Astrocyte (in vitro differentiated cells and primary cell): ENCODE results near the gene VRK1. TPM values are rescaled to one million over a fixed set of nuclear protein-coding genes. Genes with fewer than 3 reads are reported as not detected.

ENCODE experiments used
- DNase-seq: peaks from one replicate; pipeline ENCODE4 v3.0.0-alpha.2; 2010; ENCODE audit warnings: low read depth
- FAIRE-seq: peaks from 2 replicates; lab custom pipeline; 2011; peaks lifted over from hg19 to GRCh38; lab: Jason Lieb, UNC
- H2AFZ ChIP-seq: 2 replicates; pipeline ENCODE4 v1.6.0; 2012; ENCODE audit warnings: low read depth, low read length, inconsistent platforms
- H3K27ac ChIP-seq: 2 replicates; pipeline ENCODE4 v1.5.1; 2011; ENCODE audit warnings: low read depth, low read length, inconsistent platforms
- H3K27me3 ChIP-seq: 2 replicates; pipeline ENCODE4 v1.6.0; 2011; ENCODE audit warnings: low read length, inconsistent platforms; ENCODE audit not compliant: insufficient read depth
- H3K36me3 ChIP-seq: 2 replicates; pipeline ENCODE4 v1.5.1; 2011; ENCODE audit warnings: low read length, inconsistent platforms; ENCODE audit not compliant: insufficient read depth
- H3K4me1 ChIP-seq: 2 replicates; pipeline ENCODE4 v1.5.1; 2011; ENCODE audit warnings: low read length, inconsistent platforms; ENCODE audit not compliant: insufficient read depth
- H3K4me2 ChIP-seq: 2 replicates; pipeline ENCODE4 v1.6.0; 2012; ENCODE audit warnings: low read length, inconsistent platforms
- H3K4me3 ChIP-seq: 2 replicates; pipeline ENCODE4 v1.5.1; 2011; ENCODE audit warnings: low read depth, mild to moderate bottlenecking, low read length, inconsistent platforms; ENCODE audit not compliant: insufficient read depth
- H3K79me2 ChIP-seq: 2 replicates; pipeline ENCODE4 v1.6.0; 2012; ENCODE audit warnings: mild to moderate bottlenecking, low read length, inconsistent platforms; ENCODE audit not compliant: insufficient read depth
- H3K9ac ChIP-seq: 2 replicates; pipeline ENCODE4 v1.6.0; 2012; ENCODE audit warnings: mild to moderate bottlenecking, low read length, inconsistent platforms
- H3K9me3 ChIP-seq: 2 replicates; pipeline ENCODE4 v1.5.1; 2012; ENCODE audit warnings: low read depth, mild to moderate bottlenecking, low read length, inconsistent platforms; ENCODE audit not compliant: insufficient read depth
- H4K20me1 ChIP-seq: 2 replicates; pipeline ENCODE4 v1.6.0; 2012; ENCODE audit warnings: low read length, inconsistent platforms; ENCODE audit not compliant: insufficient read depth
- H3K27ac Mint-ChIP-seq: one replicate; pipeline ENCODE4 v1.8.0; 2021; ENCODE audit warnings: mild to moderate bottlenecking, mixed read lengths; ENCODE audit not compliant: unreplicated experiment
- H3K27me3 Mint-ChIP-seq: one replicate; pipeline ENCODE4 v1.8.0; 2021; ENCODE audit warnings: low read depth, mixed read lengths; ENCODE audit not compliant: unreplicated experiment
- H3K36me3 Mint-ChIP-seq: one replicate; pipeline ENCODE4 v1.8.0; 2021; ENCODE audit warnings: low read depth, mixed read lengths; ENCODE audit not compliant: unreplicated experiment
- H3K4me1 Mint-ChIP-seq: one replicate; pipeline ENCODE4 v1.8.0; 2021; ENCODE audit warnings: low read depth, mixed read lengths; ENCODE audit not compliant: unreplicated experiment
- H3K4me3 Mint-ChIP-seq: one replicate; pipeline ENCODE4 v1.8.0; 2021; ENCODE audit warnings: mild to moderate bottlenecking, moderate library complexity, mixed read lengths; ENCODE audit not compliant: unreplicated experiment
- H3K9me3 Mint-ChIP-seq: one replicate; pipeline ENCODE4 v1.8.0; 2021; ENCODE audit warnings: mild to moderate bottlenecking, mixed read lengths; ENCODE audit not compliant: unreplicated experiment
- CTCF ChIP-seq: IDR thresholded peaks from 2 replicates; pipeline ENCODE4 v1.5.1; 2011; ENCODE audit warnings: low read depth, mild to moderate bottlenecking, inconsistent platforms, low read length, moderate library complexity; ENCODE audit not compliant: insufficient read depth
- EZH2 ChIP-seq: IDR thresholded peaks from 2 replicates; pipeline ENCODE4 v1.6.1; 2012; ENCODE audit warnings: mild to moderate bottlenecking, low read length, inconsistent platforms; ENCODE audit not compliant: insufficient read depth
- total RNA-seq: library from RNA; stranded (reverse); gene quantifications from 2 replicates; pipeline ENCODE4 v1.2.1, GENCODE V29; 2021

The VRK1 gene
- total RNA-seq, 1 donor from 2014 or later, result 11.6 TPM

- Histone ChIP-seq H3K36me3 (no peaks in the 10 kb centered on the region), H3K4me1 (no peaks in the 10 kb centered on the region), H3K79me2 (no peaks in the 10 kb centered on the region), H3K4me3 (no peak overlapping the region), H4K20me1 (no peaks in the 10 kb centered on the region), H3K9ac (no peak overlapping the region), H3K4me2 (no peak overlapping the region), H3K27ac (no peak overlapping the region), H3K27me3 (no peaks in the 10 kb centered on the region), H2AFZ (no peak overlapping the region), H3K9me3 (no peaks in the 10 kb centered on the region)
- Mint-ChIP-seq H3K36me3 (no peaks in the 10 kb centered on the region), H3K27me3 (peaks cover 4% of the 10 kb centered on the region), H3K9me3 (no peaks in the 10 kb centered on the region), H3K27ac (no peak overlapping the region), H3K4me3 (no peak overlapping the region), H3K4me1 (no peaks in the 10 kb centered on the region)
- TF ChIP-seq EZH2 (no peak), CTCF (no peak)
- no peak for FAIRE-seq
- DNase-seq, result no peak
Measured at GRCh38 chr14:96756745-96757144, 40.4 kb upstream of the VRK1 start.

- Mint-ChIP-seq H3K9me3 (no peaks in the 10 kb centered on the region), H3K4me3 (no peak overlapping the region), H3K27ac (no peak overlapping the region), H3K4me1 (no peaks in the 10 kb centered on the region), H3K36me3 (no peaks in the 10 kb centered on the region), H3K27me3 (peaks cover 4% of the 10 kb centered on the region)
- H3K36me3 ChIP-seq, result no peaks in the 10 kb centered on the region
- H3K9me3 ChIP-seq, result no peaks in the 10 kb centered on the region
- H3K4me1 ChIP-seq, result no peaks in the 10 kb centered on the region
- FAIRE-seq (no peak), DNase-seq (no peak)
- H3K79me2 ChIP-seq, result no peaks in the 10 kb centered on the region
- no peaks in the 10 kb centered on the region for H3K27me3 ChIP-seq
- no peak overlapping the region for H3K27ac ChIP-seq
- no peak overlapping the region for H3K4me3 ChIP-seq
- no peak overlapping the region for H2AFZ ChIP-seq
- H3K9ac ChIP-seq, result no peak overlapping the region
- TF ChIP-seq EZH2, result no peak
- TF ChIP-seq CTCF, result no peak
- H3K4me2 ChIP-seq, result no peak overlapping the region
- H4K20me1 ChIP-seq, result no peaks in the 10 kb centered on the region
Measured at GRCh38 chr14:96757456-96757855, 39.7 kb upstream of the VRK1 start.

GRCh38 chr14:96761066-96761465, 36.1 kb upstream of the VRK1 start:
- Mint-ChIP-seq H3K4me3 (no peak overlapping the region), H3K36me3 (no peaks in the 10 kb centered on the region), H3K27ac (no peak overlapping the region), H3K9me3 (no peaks in the 10 kb centered on the region), H3K4me1 (peaks cover 1% of the 10 kb centered on the region), H3K27me3 (peaks cover 14% of the 10 kb centered on the region)
- H3K9ac ChIP-seq, result no peak overlapping the region
- H3K27me3 ChIP-seq, result no peaks in the 10 kb centered on the region
- FAIRE-seq, result no peak
- no peak overlapping the region for H3K4me2 ChIP-seq
- no peak overlapping the region for H2AFZ ChIP-seq
- no peaks in the 10 kb centered on the region for H3K4me1 ChIP-seq
- no peaks in the 10 kb centered on the region for H3K79me2 ChIP-seq
- H4K20me1 ChIP-seq, result no peaks in the 10 kb centered on the region
- no peak for DNase-seq
- no peak for TF ChIP-seq CTCF
- no peak for TF ChIP-seq EZH2
- H3K9me3 ChIP-seq, result no peaks in the 10 kb centered on the region
- H3K27ac ChIP-seq, result no peak overlapping the region
- H3K4me3 ChIP-seq, result no peak overlapping the region
- no peaks in the 10 kb centered on the region for H3K36me3 ChIP-seq
